A673 (cell line): ENCODE data around the gene MAL. TPM values are rescaled to one million over a fixed set of nuclear protein-coding genes. Genes with fewer than 3 reads are reported as not detected.

ENCODE experiments used
- BruUV-seq: library from RNA; stranded (reverse); fragments of 400-500 nt; replicated peaks from 2 replicates; lab custom pipeline; 2021; lab: Mats Ljungman, UMichigan
- CTCF ChIA-PET: fragments of 300-600 bp; sonication (Branson Sonifier 250); formaldehyde crosslinking; loops from one replicate; lab custom pipeline; 2022; ENCODE audit warnings: antibody characterized with exemption; lab: Charles Lee
- POLR2A ChIA-PET: fragments of 300-600 bp; sonication (Branson Sonifier 250); formaldehyde crosslinking; loops from one replicate; lab custom pipeline; 2022; ENCODE audit warnings: antibody characterized with exemption; ENCODE audit not compliant: low non-redundant PET; lab: Charles Lee
- DNase-seq: peaks from one replicate; pipeline ENCODE4 v3.0.0-alpha.2; 2015; ENCODE audit warnings: low spot score
- H3K27ac ChIP-seq: fragments of 200-600 bp; sonication (generic); 2 replicates; pipeline ENCODE4 v1.5.1; 2016; ENCODE audit warnings: mixed run types, low read depth, mild to moderate bottlenecking, mixed read lengths, antibody characterized with exemption, low read length; ENCODE audit not compliant: poor library complexity, severe bottlenecking
- H3K27me3 ChIP-seq: fragments of 200-600 bp; sonication (generic); replicated peaks from 2 replicates; pipeline ENCODE4 v1.6.1; 2017; ENCODE audit warnings: mixed run types, low read depth, mild to moderate bottlenecking, mixed read lengths, antibody characterized with exemption, low read length; ENCODE audit not compliant: insufficient read depth, poor library complexity
- H3K36me3 ChIP-seq: fragments of 200-600 bp; sonication (generic); 2 replicates; pipeline ENCODE4 v1.6.1; 2016; ENCODE audit warnings: mixed run types, mild to moderate bottlenecking, mixed read lengths, antibody characterized with exemption, low read length; ENCODE audit not compliant: insufficient read depth, poor library complexity, severe bottlenecking
- H3K4me1 ChIP-seq: fragments of 200-600 bp; sonication (generic); 2 replicates; pipeline ENCODE4 v1.6.1; 2017; ENCODE audit warnings: mixed run types, mild to moderate bottlenecking, mixed read lengths, antibody characterized with exemption, low read length; ENCODE audit not compliant: insufficient read depth, poor library complexity, severe bottlenecking
- H3K4me3 ChIP-seq: fragments of 200-600 bp; sonication (generic); 2 replicates; pipeline ENCODE4 v1.5.1; 2016; ENCODE audit warnings: low read depth, mixed run types, mild to moderate bottlenecking, mixed read lengths, low read length; ENCODE audit not compliant: poor library complexity, severe bottlenecking
- H3K9me3 ChIP-seq: fragments of 200-600 bp; sonication (generic); 2 replicates; pipeline ENCODE4 v1.6.1; 2016; ENCODE audit warnings: mixed run types, low read depth, mild to moderate bottlenecking, mixed read lengths, antibody characterized with exemption, low read length; ENCODE audit not compliant: poor library complexity, severe bottlenecking
- EZH2 ChIP-seq: fragments of 200-600 bp; sonication (generic); IDR thresholded peaks from 2 replicates; pipeline ENCODE4 v1.6.1; 2017; ENCODE audit warnings: borderline replicate concordance, low read depth, mild to moderate bottlenecking, mixed read lengths, antibody characterized with exemption, low read length; ENCODE audit not compliant: poor library complexity, severe bottlenecking
- intact Hi-C: fragments of 100-400 bp; cut with micrococcal nuclease; formaldehyde crosslinking; loops from one replicate; pipeline ENCODE4 v1.10.0; 2022; ENCODE audit not compliant: unreplicated experiment
- total RNA-seq: library from RNA; stranded (reverse); gene quantifications from 2 replicates; pipeline ENCODE4 v1.2.3, GENCODE V29; 2021
- TF ChIP-seq, protein P1 (sequence below): fragments of 300-800, 200-600 bp; sonication (generic); conservative IDR thresholded peaks from 2 replicates; pipeline ENCODE4 v1.5.1; 2017; ENCODE audit warnings: low read depth, mild to moderate bottlenecking, antibody characterized with exemption, low read length, moderate library complexity, mixed read lengths

MAL gene
- total RNA-seq, 1 experiment from 2014 or later: not detected

DNA sequence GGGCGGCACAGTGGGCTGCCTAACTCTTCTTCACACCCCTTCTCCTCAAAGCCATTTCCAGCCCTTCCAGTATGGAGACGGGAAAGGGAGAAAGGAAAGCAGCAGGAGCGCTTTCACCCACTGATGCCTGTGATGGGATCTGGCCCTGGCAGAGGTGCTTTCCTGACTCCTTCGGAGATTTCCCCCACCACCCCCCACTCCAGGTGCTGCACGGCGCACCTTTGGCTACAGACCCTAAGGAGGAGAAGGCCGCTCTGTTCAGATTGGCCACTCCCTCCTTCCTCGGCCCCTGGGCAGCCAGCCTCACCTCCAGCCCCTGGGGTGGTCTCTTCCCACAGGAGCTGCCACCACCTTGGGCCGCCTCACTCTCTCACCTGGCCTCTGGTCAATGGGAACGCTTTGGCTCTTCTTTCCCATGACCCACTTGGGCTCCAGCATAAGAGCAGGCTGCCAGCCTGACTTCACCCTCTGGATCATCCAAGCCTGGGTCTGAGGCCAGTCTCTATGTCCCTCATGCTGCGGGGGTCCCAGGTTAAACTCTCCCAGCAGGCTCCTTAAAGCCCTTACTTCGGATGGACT lies 18.4 kb upstream of the MAL start:
- Histone ChIP-seq H3K27ac (no peak overlapping the region), H3K9me3 (no peaks in the 10 kb centered on the region), H3K36me3 (no peaks in the 10 kb centered on the region), H3K27me3 (no peaks in the 10 kb centered on the region), H3K4me3 (no peak overlapping the region), H3K4me1 (peaks cover 20% of the 10 kb centered on the region)
- intact Hi-C loops: no loop called here
- BruUV-seq: no TSS peak
- TF ChIP-seq, protein P1, sequence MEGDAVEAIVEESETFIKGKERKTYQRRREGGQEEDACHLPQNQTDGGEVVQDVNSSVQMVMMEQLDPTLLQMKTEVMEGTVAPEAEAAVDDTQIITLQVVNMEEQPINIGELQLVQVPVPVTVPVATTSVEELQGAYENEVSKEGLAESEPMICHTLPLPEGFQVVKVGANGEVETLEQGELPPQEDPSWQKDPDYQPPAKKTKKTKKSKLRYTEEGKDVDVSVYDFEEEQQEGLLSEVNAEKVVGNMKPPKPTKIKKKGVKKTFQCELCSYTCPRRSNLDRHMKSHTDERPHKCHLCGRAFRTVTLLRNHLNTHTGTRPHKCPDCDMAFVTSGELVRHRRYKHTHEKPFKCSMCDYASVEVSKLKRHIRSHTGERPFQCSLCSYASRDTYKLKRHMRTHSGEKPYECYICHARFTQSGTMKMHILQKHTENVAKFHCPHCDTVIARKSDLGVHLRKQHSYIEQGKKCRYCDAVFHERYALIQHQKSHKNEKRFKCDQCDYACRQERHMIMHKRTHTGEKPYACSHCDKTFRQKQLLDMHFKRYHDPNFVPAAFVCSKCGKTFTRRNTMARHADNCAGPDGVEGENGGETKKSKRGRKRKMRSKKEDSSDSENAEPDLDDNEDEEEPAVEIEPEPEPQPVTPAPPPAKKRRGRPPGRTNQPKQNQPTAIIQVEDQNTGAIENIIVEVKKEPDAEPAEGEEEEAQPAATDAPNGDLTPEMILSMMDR: no peak
- no peak for TF ChIP-seq EZH2
- no peak for DNase-seq
- ChIA-PET POLR2A (no interaction called here), CTCF (no interaction called here)

DNA sequence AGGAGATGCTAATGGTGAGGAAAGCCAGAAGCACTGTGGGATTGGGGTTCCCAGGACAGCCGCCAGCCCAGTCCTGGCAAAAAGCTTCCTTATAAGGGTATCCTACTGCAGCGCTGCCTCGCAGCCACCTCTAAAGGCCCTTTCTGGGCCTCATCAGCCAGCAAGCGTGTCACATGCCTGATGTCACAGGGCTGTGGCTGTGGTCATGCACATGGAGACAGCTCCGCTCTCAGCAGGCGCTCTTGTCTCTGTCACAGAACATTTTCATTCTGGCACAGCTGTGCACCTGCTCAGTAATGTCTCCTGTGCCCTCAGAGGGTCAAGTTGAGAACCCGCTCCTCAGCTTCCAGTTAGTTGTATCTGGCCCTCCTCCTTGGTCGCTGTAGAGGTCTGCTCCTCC lies 17.7 kb upstream of the MAL start:
- Histone ChIP-seq H3K27ac (no peak overlapping the region), H3K27me3 (no peaks in the 10 kb centered on the region), H3K4me3 (no peak overlapping the region), H3K36me3 (no peaks in the 10 kb centered on the region), H3K9me3 (no peaks in the 10 kb centered on the region), H3K4me1 (peaks cover 20% of the 10 kb centered on the region)
- BruUV-seq: no TSS peak
- intact Hi-C loops: no loop called here
- ChIA-PET POLR2A (no interaction called here), CTCF (no interaction called here)
- DNase-seq: no peak
- TF ChIP-seq, protein P1: no peak
- TF ChIP-seq EZH2: no peak

DNA sequence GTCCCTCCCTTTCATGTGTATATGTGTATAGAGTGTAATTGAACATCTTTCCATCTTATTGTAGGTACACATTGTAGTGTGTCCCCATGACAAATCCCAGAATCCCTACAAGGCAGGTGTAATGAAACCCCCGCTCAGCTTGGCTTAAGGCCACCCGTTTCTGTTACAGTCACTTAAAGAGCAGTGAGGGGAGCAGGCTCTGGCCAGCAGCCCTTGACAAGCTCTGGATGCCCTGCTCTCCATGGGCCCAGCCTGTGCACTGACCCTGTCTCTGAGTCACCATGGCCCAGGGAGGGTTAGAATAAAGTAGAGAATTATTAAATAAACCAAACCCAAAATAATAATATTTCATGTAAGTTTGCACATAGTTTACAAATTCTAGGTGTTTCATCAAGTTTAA lies 17.2 kb upstream of the MAL start:
- POLR2A ChIA-PET: no interaction called here

More for the DNA sequence above, 17.2 kb upstream of the MAL start:
- no peaks in the 10 kb centered on the region for H3K36me3 ChIP-seq
- no peaks in the 10 kb centered on the region for H3K9me3 ChIP-seq
- no peak for TF ChIP-seq EZH2
- TF ChIP-seq, protein P1: no peak
- peaks cover 20% of the 10 kb centered on the region for H3K4me1 ChIP-seq
- no peak overlapping the region for H3K27ac ChIP-seq
- no peak for DNase-seq
- intact Hi-C loops: no loop called here
- CTCF ChIA-PET: no interaction called here
- BruUV-seq: no TSS peak
- no peaks in the 10 kb centered on the region for H3K27me3 ChIP-seq
- no peak overlapping the region for H3K4me3 ChIP-seq
